ENCODE results near the gene DYNLT5.

GRCh38 chr1:66737836-66738235, 14.4 kb upstream of the DYNLT5 start:
- no peak for TF ChIP-seq SNAI2 (CRISPR knock-in tag; IDR thresholded peaks at IDR 0.05)
- no peak for TF ChIP-seq GLIS3 (CRISPR knock-in tag; IDR thresholded peaks at IDR 0.05)

Data from SK-N-SH treated with all-trans-retinoic acid at 6 μM for 48 hours (cell line).